Activated naive CD4-positive, alpha-beta T cell treated with anti-CD3 and anti-CD28 coated beads for 36 hours (primary cell): ENCODE data around the gene FHAD1. TPM values are rescaled to one million over a fixed set of nuclear protein-coding genes. Genes with fewer than 3 reads are reported as not detected.

ENCODE experiments used
- CTCF ChIA-PET: fragments of 350-600 bp; sonication (Branson Sonifier 250); formaldehyde crosslinking; loops from one replicate; lab custom pipeline; 2021; ENCODE audit warnings: antibody characterized with exemption; lab: Charles Lee
- DNase-seq: peaks from one replicate; pipeline ENCODE4 v3.0.0-alpha.2; 2020
- H3K27ac Mint-ChIP-seq: one replicate; pipeline ENCODE4 v1.8.0; 2021; ENCODE audit warnings: mild to moderate bottlenecking, mixed read lengths
- H3K27me3 Mint-ChIP-seq: one replicate; pipeline ENCODE4 v1.8.0; 2021; ENCODE audit warnings: low read depth, mixed read lengths
- H3K36me3 Mint-ChIP-seq: one replicate; pipeline ENCODE4 v1.8.0; 2021; ENCODE audit warnings: low read depth, mixed read lengths
- H3K4me1 Mint-ChIP-seq: one replicate; pipeline ENCODE4 v1.8.0; 2021; ENCODE audit warnings: low read depth, mixed read lengths
- H3K4me3 Mint-ChIP-seq: one replicate; pipeline ENCODE4 v1.8.0; 2021; ENCODE audit warnings: mild to moderate bottlenecking, moderate library complexity, mixed read lengths
- H3K9me3 Mint-ChIP-seq: one replicate; pipeline ENCODE4 v1.8.0; 2021; ENCODE audit warnings: mixed read lengths
- intact Hi-C: fragments of 100-400 bp; cut with micrococcal nuclease; formaldehyde crosslinking; loops from one replicate; pipeline ENCODE4 v1.15.1; 2023
- total RNA-seq, 2 experiments: library from RNA; stranded (reverse); gene quantifications; one replicate each; pipeline ENCODE4 v1.2.3, GENCODE V29; 2021

Gene FHAD1
- total RNA-seq, 2 experiments from 2014 or later: 0.45 TPM; not detected in 1

GRCh38 chr1:15410884-15411245, 163.8 kb downstream of the FHAD1 start:
- Mint-ChIP-seq H3K27me3 (peaks cover 2% of the 10 kb centered on the region), H3K36me3 (peaks cover 6% of the 10 kb centered on the region), H3K4me3 (peak overlapping the region; percentile 90), H3K4me1 (peaks cover 36% of the 10 kb centered on the region), H3K9me3 (no peaks in the 10 kb centered on the region), H3K27ac (peak overlapping the region; percentile 10)
- DNase-seq: no peak
- intact Hi-C loops: loop anchor here (2.0 to 10.0 kb wide), 4 partner anchors 58 to 554 kb away; partner anchors contain the start of genes DDI2 and FHAD1
- CTCF ChIA-PET: no interaction called here

GRCh38 chr1:15411593-15412137, 164.6 kb downstream of the FHAD1 start:
- Mint-ChIP-seq H3K4me3 (peak overlapping the region; percentile 90), H3K4me1 (peaks cover 44% of the 10 kb centered on the region), H3K27ac (no peak overlapping the region), H3K9me3 (no peaks in the 10 kb centered on the region), H3K27me3 (peaks cover 2% of the 10 kb centered on the region), H3K36me3 (peaks cover 6% of the 10 kb centered on the region)
- intact Hi-C loops: loop anchor here (2.0 to 10.0 kb wide), 4 partner anchors 59 to 553 kb away; partner anchors contain the start of genes DDI2 and FHAD1
- CTCF ChIA-PET: interaction anchor here (0.8 kb wide), 1 partner anchor 19 kb away, joined by 3 read pairs; no protein-coding TSS in a partner anchor
- DNase-seq: peak; percentile 49

- intact Hi-C loops: loop anchor here (5.0 to 10.0 kb wide), 3 partner anchors 165 to 553 kb away; partner anchors contain the start of genes DDI2 and FHAD1
Measured at GRCh38 chr1:15412175-15412800, 165.3 kb downstream of the FHAD1 start.

GRCh38 chr1:15412843-15413242, 165.8 kb downstream of the FHAD1 start:
- Mint-ChIP-seq H3K4me1 (peaks cover 56% of the 10 kb centered on the region), H3K27me3 (no peaks in the 10 kb centered on the region), H3K36me3 (peaks cover 6% of the 10 kb centered on the region), H3K27ac (no peak overlapping the region), H3K9me3 (no peaks in the 10 kb centered on the region), H3K4me3 (no peak overlapping the region)
- CTCF ChIA-PET: interaction anchor here (0.8 kb wide), 2 partner anchors 18 to 90 kb away, joined by 3 read pairs; no protein-coding TSS in a partner anchor
- DNase-seq: no peak
- intact Hi-C loops: loop anchor here (5.0 to 10.0 kb wide), 3 partner anchors 166 to 552 kb away; partner anchors contain the start of genes DDI2 and FHAD1

More at GRCh38 chr1:15412175-15412800, 165.3 kb downstream of the FHAD1 start:
- CTCF ChIA-PET: interaction anchor here (0.8 kb wide), 2 partner anchors 19 to 89 kb away, joined by 3 read pairs; no protein-coding TSS in a partner anchor
- peak overlapping the region; percentile 90 for H3K4me3 Mint-ChIP-seq
- H3K36me3 Mint-ChIP-seq: peaks cover 6% of the 10 kb centered on the region
- no peaks in the 10 kb centered on the region for H3K27me3 Mint-ChIP-seq
- peak; percentile 37 for DNase-seq
- no peak overlapping the region for H3K27ac Mint-ChIP-seq
- no peaks in the 10 kb centered on the region for H3K9me3 Mint-ChIP-seq
- H3K4me1 Mint-ChIP-seq: peaks cover 51% of the 10 kb centered on the region

GRCh38 chr1:15413563-15414444, 166.8 kb downstream of the FHAD1 start:
- peaks cover 6% of the 10 kb centered on the region for H3K36me3 Mint-ChIP-seq
- intact Hi-C loops: loop anchor here (5.0 to 10.0 kb wide), 3 partner anchors 167 to 551 kb away; partner anchors contain the start of genes DDI2 and FHAD1
- no peaks in the 10 kb centered on the region for H3K27me3 Mint-ChIP-seq
- no peaks in the 10 kb centered on the region for H3K9me3 Mint-ChIP-seq
- H3K4me3 Mint-ChIP-seq: no peak overlapping the region
- DNase-seq: no peak
- CTCF ChIA-PET: interaction anchor here (1.5 kb wide), 1 partner anchor 90 kb away, joined by 6 read pairs; no protein-coding TSS in a partner anchor
- H3K27ac Mint-ChIP-seq: no peak overlapping the region
- H3K4me1 Mint-ChIP-seq: peaks cover 60% of the 10 kb centered on the region

- Mint-ChIP-seq H3K27ac (no peak overlapping the region), H3K4me3 (no peak overlapping the region), H3K36me3 (peaks cover 6% of the 10 kb centered on the region), H3K4me1 (peaks cover 57% of the 10 kb centered on the region), H3K9me3 (no peaks in the 10 kb centered on the region), H3K27me3 (no peaks in the 10 kb centered on the region)
- intact Hi-C loops: loop anchor here (5.0 to 10.0 kb wide), 3 partner anchors 167 to 550 kb away; partner anchors contain the start of genes DDI2 and FHAD1
- CTCF ChIA-PET: interaction anchor here (1.5 kb wide), 1 partner anchor 91 kb away, joined by 6 read pairs; no protein-coding TSS in a partner anchor
- DNase-seq: no peak
Measured at GRCh38 chr1:15414445-15414983, 167.5 kb downstream of the FHAD1 start.

- Mint-ChIP-seq H3K9me3 (no peaks in the 10 kb centered on the region), H3K4me1 (peaks cover 49% of the 10 kb centered on the region), H3K4me3 (no peak overlapping the region), H3K27me3 (no peaks in the 10 kb centered on the region), H3K27ac (peak overlapping the region; percentile 71), H3K36me3 (peaks cover 11% of the 10 kb centered on the region)
- intact Hi-C loops: loop anchor here (1.0 to 10.0 kb wide), 4 partner anchors 8 to 548 kb away; partner anchors contain the start of genes CASP9, DDI2 and EFHD2
- CTCF ChIA-PET: interaction anchor here (0.6 to 1.5 kb wide), 3 partner anchors 15 to 19 kb away, joined by 3 to 4 read pairs (median 4); no protein-coding TSS in a partner anchor
- DNase-seq: peak; percentile 61
Measured at GRCh38 chr1:15417059-15417934, 170.3 kb downstream of the FHAD1 start.

- Mint-ChIP-seq H3K4me1 (peaks cover 43% of the 10 kb centered on the region), H3K27ac (peak overlapping the region; percentile 41), H3K36me3 (peaks cover 11% of the 10 kb centered on the region), H3K27me3 (no peaks in the 10 kb centered on the region), H3K4me3 (no peak overlapping the region), H3K9me3 (no peaks in the 10 kb centered on the region)
- no peak for DNase-seq
- CTCF ChIA-PET: interaction anchor here (0.6 to 2.8 kb wide), 4 partner anchors 12 to 95 kb away, joined by 4 to 14 read pairs (median 4); no protein-coding TSS in a partner anchor
- intact Hi-C loops: loop anchor here (10.0 kb wide), 2 partner anchors 196 to 546 kb away; partner anchors contain the start of gene DDI2
Measured at GRCh38 chr1:15418806-15419515, 171.9 kb downstream of the FHAD1 start.

- Mint-ChIP-seq H3K36me3 (peaks cover 5% of the 10 kb centered on the region), H3K27me3 (no peaks in the 10 kb centered on the region), H3K4me1 (peaks cover 24% of the 10 kb centered on the region), H3K9me3 (no peaks in the 10 kb centered on the region), H3K4me3 (no peak overlapping the region), H3K27ac (no peak overlapping the region)
- intact Hi-C loops: no loop called here
- CTCF ChIA-PET: interaction anchor here (0.6 to 2.8 kb wide), 2 partner anchors 97 to 402 kb away, joined by 3 to 14 read pairs; no protein-coding TSS in a partner anchor
- DNase-seq: no peak
Measured at GRCh38 chr1:15420853-15421465, 173.9 kb downstream of the FHAD1 start.

GRCh38 chr1:15422871-15423270, 175.8 kb downstream of the FHAD1 start:
- Mint-ChIP-seq H3K27ac (no peak overlapping the region), H3K4me3 (no peak overlapping the region), H3K36me3 (peaks cover 12% of the 10 kb centered on the region), H3K4me1 (peaks cover 6% of the 10 kb centered on the region), H3K9me3 (no peaks in the 10 kb centered on the region), H3K27me3 (no peaks in the 10 kb centered on the region)
- CTCF ChIA-PET: no interaction called here
- intact Hi-C loops: no loop called here
- DNase-seq: no peak
